Astrocyte of the cerebellum (primary cell): Measurements from ENCODE around the gene DFFB.

Experiments used
- DNase-seq: peaks from one replicate; pipeline ENCODE4 v3.0.0-alpha.2; 2011; ENCODE audit warnings: low read depth
- H3K4me3 ChIP-seq: 2 replicates; pipeline ENCODE4 v1.5.1; 2011; ENCODE audit warnings: mild to moderate bottlenecking, low read depth, low read length, moderate library complexity
- CTCF ChIP-seq: IDR thresholded peaks from 2 replicates; pipeline ENCODE4 v1.5.1; 2012; ENCODE audit warnings: low read length, low read depth, moderate library complexity, mild to moderate bottlenecking; ENCODE audit errors: missing control alignments
- in situ Hi-C: cut with HindIII; loops from 2 replicates; pipeline ENCODE4 v1.10.0; 2017; ENCODE audit warnings: low sequenced_read_pairs

Gene DFFB

GRCh38 chr1:3931007-3931912, 74.0 kb downstream of the DFFB start:
- DNase-seq, result no peak
- TF ChIP-seq CTCF, result no peak
- H3K4me3 ChIP-seq, result no peak overlapping the region
- in situ Hi-C loops, result no loop called here

- TF ChIP-seq CTCF, result no peak
- in situ Hi-C loops, result no loop called here
- DNase-seq, result no peak
- no peak overlapping the region for H3K4me3 ChIP-seq
Observed at GRCh38 chr1:3932156-3932919, 75.1 kb downstream of the DFFB start.
